ENCODE data around the gene KAT7. TPM values are rescaled to one million over a fixed set of nuclear protein-coding genes. Genes with fewer than 3 reads are reported as not detected.

KAT7 gene
- polyA plus RNA-seq, 1 of the 3 experiments (the other 2 are of a cell fraction), result 20.2 TPM

- Histone ChIP-seq H3K79me2 (ENCODE audit: insufficient read depth) (no peaks in the 10 kb centered on the region), H4K20me1 (ENCODE audit: insufficient read depth) (no peaks in the 10 kb centered on the region), H3K9me3 (no peaks in the 10 kb centered on the region), H2AFZ (ENCODE audit: low read depth) (no peak overlapping the region), H3K4me1 (ENCODE audit: control insufficient read depth in 1 of 2, insufficient read depth in 2 of 2, low read depth in 1 of 2, low read length in 1 of 2) (no peaks in the 10 kb centered on the region; a peak in 1 of 4 replicates), H3K36me3 (replicated peaks in 1 of 2; ENCODE audit: control insufficient read depth in 1 of 2, insufficient read depth in 2 of 2, low read length in 1 of 2) (no peaks in the 10 kb centered on the region), H3K4me3 (ENCODE audit: low read depth in 2 of 2, low read length in 1 of 2) (no peak overlapping the region), H3K9me2 (no peaks in the 10 kb centered on the region), H3K27ac (ENCODE audit: low read depth in 2 of 2, low read length in 1 of 2) (no peak overlapping the region), H3K27me3 (ENCODE audit: insufficient read depth) (no peaks in the 10 kb centered on the region), H3K9ac (no peak overlapping the region), H3K4me2 (no peak overlapping the region), H3F3A (replicated peaks; ENCODE audit: insufficient read depth) (no peaks in the 10 kb centered on the region)
- ChIA-PET POLR2A (no interaction called here), CTCF (interaction anchor here (4.8 kb wide), 1 partner anchor 184 kb away, joined by 19 read pairs; no protein-coding TSS in a partner anchor)
- DNase-seq, result peak; percentile 56
- no peak for TF ChIP-seq JUND (IDR thresholded peaks at IDR 0.05)
- TF ChIP-seq MXI1 (IDR thresholded peaks at IDR 0.05; ENCODE audit: low read depth, low read length), result peak; percentile 94
- 70% methylated on average over 8 of the region's 8 CpGs for WGBS (ENCODE audit: low lambda C conversion rate)
Measured at GRCh38 chr17:49753959-49754391, 34.5 kb upstream of the KAT7 start.

- Histone ChIP-seq H3K4me3 (ENCODE audit: low read depth in 2 of 2, low read length in 1 of 2) (no peak overlapping the region), H2AFZ (ENCODE audit: low read depth) (no peak overlapping the region), H3K4me2 (no peak overlapping the region), H3K9me3 (no peaks in the 10 kb centered on the region), H3K36me3 (replicated peaks in 1 of 2; ENCODE audit: control insufficient read depth in 1 of 2, insufficient read depth in 2 of 2, low read length in 1 of 2) (no peaks in the 10 kb centered on the region), H3K27ac (ENCODE audit: low read depth in 2 of 2, low read length in 1 of 2) (no peak overlapping the region), H3K9me2 (no peaks in the 10 kb centered on the region), H3K79me2 (ENCODE audit: insufficient read depth) (no peaks in the 10 kb centered on the region), H4K20me1 (ENCODE audit: insufficient read depth) (no peaks in the 10 kb centered on the region), H3K27me3 (ENCODE audit: insufficient read depth) (no peaks in the 10 kb centered on the region), H3F3A (replicated peaks; ENCODE audit: insufficient read depth) (no peaks in the 10 kb centered on the region), H3K4me1 (ENCODE audit: control insufficient read depth in 1 of 2, insufficient read depth in 2 of 2, low read depth in 1 of 2, low read length in 1 of 2) (peaks cover 0 to 5% of the 10 kb centered on the region in 2 experiments; a peak in 1 of 4 replicates), H3K9ac (no peak overlapping the region)
- no peak for TF ChIP-seq EZH2phosphoT487 (IDR thresholded peaks at IDR 0.05; ENCODE audit: borderline replicate concordance, low read depth)
- no peak for TF ChIP-seq GATA2 (CRISPR knock-in tag; IDR thresholded peaks at IDR 0.05)
- no peak for TF ChIP-seq CTCF (IDR thresholded peaks at IDR 0.05)
- TF ChIP-seq ELF1 (IDR thresholded peaks at IDR 0.05), result no peak
- TF ChIP-seq POLR2AphosphoS5 (IDR thresholded peaks at IDR 0.05; ENCODE audit: low read depth, low read length), result no peak
- no peak for TF ChIP-seq RCOR1 (IDR thresholded peaks at IDR 0.05; ENCODE audit: low read length)
- TF ChIP-seq JUND (IDR thresholded peaks at IDR 0.05), result no peak
- TF ChIP-seq, protein P1, sequence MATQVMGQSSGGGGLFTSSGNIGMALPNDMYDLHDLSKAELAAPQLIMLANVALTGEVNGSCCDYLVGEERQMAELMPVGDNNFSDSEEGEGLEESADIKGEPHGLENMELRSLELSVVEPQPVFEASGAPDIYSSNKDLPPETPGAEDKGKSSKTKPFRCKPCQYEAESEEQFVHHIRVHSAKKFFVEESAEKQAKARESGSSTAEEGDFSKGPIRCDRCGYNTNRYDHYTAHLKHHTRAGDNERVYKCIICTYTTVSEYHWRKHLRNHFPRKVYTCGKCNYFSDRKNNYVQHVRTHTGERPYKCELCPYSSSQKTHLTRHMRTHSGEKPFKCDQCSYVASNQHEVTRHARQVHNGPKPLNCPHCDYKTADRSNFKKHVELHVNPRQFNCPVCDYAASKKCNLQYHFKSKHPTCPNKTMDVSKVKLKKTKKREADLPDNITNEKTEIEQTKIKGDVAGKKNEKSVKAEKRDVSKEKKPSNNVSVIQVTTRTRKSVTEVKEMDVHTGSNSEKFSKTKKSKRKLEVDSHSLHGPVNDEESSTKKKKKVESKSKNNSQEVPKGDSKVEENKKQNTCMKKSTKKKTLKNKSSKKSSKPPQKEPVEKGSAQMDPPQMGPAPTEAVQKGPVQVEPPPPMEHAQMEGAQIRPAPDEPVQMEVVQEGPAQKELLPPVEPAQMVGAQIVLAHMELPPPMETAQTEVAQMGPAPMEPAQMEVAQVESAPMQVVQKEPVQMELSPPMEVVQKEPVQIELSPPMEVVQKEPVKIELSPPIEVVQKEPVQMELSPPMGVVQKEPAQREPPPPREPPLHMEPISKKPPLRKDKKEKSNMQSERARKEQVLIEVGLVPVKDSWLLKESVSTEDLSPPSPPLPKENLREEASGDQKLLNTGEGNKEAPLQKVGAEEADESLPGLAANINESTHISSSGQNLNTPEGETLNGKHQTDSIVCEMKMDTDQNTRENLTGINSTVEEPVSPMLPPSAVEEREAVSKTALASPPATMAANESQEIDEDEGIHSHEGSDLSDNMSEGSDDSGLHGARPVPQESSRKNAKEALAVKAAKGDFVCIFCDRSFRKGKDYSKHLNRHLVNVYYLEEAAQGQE (IDR thresholded peaks at IDR 0.05; ENCODE audit: low read depth, low read length), result no peak
- TF ChIP-seq NFIC (IDR thresholded peaks at IDR 0.05; ENCODE audit: borderline replicate concordance), result no peak
- TF ChIP-seq, protein P2, sequence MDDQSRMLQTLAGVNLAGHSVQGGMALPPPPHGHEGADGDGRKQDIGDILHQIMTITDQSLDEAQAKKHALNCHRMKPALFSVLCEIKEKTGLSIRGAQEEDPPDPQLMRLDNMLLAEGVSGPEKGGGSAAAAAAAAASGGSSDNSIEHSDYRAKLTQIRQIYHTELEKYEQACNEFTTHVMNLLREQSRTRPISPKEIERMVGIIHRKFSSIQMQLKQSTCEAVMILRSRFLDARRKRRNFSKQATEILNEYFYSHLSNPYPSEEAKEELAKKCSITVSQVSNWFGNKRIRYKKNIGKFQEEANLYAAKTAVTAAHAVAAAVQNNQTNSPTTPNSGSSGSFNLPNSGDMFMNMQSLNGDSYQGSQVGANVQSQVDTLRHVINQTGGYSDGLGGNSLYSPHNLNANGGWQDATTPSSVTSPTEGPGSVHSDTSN (IDR thresholded peaks at IDR 0.05), result no peak
- no peak for TF ChIP-seq ZBTB33 (IDR thresholded peaks at IDR 0.05; ENCODE audit: borderline replicate concordance, low read depth)
- CTCF ChIA-PET, result interaction anchor here (0.9 to 1.8 kb wide), 5 partner anchors 18 to 414 kb away, joined by 3 to 6 read pairs (median 4); no protein-coding TSS in a partner anchor
- POLR2A ChIA-PET, result no interaction called here
- WGBS (ENCODE audit: low lambda C conversion rate), result 77% methylated on average over 4 of the region's 4 CpGs
- DNase-seq, result no peak
Measured at GRCh38 chr17:49755663-49756283, 32.7 kb upstream of the KAT7 start.

Data from SK-N-SH (cell line).